Activated CD8-positive, alpha-beta memory T cell treated with anti-CD3 and anti-CD28 coated beads, Interleukin-2, amount 50 U/mL, for 4 hours (primary cell): ENCODE data around the gene CSF2RB.
"Not testable (repeated sequence)": the region's sequence is repeated elsewhere in the genome, so short reads cannot be mapped to it uniquely, and the experiment has no call there.

Experiments used
- DNase-seq: peaks from one replicate; pipeline ENCODE4 v3.0.0-alpha.2; 2020

The CSF2RB gene

DNA sequence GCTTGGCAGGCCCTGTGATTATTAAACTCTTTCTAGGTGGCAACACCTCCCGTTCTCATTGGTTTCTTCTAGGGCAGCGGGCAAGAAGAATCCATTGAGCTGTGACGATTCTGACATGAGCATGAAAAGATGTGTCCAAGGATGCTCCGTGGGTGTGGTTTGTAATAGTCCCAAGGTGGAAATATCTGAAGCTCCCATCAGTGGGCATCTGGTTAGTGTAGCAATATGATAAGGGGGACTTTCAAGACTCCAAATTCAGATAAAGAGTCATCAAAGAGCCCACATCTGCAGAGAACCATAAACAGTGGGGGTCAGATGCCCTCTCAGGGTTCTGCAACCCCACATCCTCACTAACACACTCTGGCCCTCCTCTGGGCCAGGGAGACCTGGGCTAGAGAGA lies 63.2 kb downstream of the CSF2RB start:
- DNase-seq, result no peak

DNA sequence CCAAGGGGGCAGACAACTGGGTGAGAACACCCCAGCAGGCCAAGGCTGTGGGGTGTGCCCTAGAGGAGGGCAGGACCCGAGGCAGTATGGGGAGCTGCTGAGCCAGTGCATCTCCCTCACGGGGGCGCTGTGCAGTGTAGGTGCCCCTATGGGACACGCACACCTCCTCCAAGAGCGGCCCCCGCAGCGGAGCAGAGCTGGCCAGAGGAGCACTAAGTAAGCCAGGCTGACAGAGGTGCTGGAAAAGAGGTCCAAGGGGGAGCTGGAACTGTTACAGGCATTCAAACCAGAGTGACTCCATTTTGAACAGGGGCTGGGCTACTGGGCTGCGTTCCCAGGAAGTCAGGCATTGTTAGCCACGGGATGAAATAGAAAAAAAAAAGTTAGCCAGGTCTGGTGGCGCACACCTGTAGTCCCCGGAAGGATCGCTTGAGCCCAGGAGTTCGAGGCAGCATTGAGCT lies 64.0 kb downstream of the CSF2RB start:
- peak; percentile 85 for DNase-seq

DNA sequence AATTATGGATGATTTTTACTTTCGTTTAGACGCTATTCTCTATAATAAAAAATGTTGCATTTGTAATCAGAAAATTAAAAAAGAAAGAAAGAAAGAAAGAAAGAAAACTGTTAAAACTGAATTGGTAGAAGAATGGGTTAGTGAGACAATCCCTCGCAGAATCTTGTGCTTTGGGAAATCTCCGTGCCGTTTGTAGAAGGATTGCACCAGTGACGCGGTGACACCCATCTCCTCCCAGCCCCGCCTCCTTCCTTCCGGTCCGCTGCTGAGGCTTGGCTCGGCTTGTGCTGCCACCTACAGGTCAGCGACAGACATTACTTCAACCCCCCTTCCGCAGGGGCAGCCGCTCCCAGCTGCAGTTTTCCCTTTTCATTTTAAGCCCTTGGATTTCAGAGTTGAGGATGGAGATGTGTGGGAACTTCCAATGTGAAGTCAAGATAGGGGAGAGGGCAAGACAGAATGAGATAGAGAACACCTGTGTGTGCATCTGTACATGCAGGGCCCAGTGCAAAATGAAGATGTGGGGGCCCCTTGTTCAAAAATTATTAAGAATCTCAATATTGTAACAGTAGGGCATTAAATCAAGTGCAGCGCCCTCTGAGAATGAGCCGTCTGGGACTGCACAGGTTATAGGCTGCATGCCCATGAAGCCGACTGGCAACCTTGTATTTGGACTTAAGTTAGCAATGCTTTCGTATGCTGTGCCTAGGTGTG lies 64.7 kb downstream of the CSF2RB start:
- DNase-seq, result peak; percentile 89

GRCh38 chr22:36979016-36979910 lies 65.8 kb downstream of the CSF2RB start:
- no peak for DNase-seq

GRCh38 chr22:36981247-36981775 lies 67.9 kb downstream of the CSF2RB start:
- DNase-seq, result no peak

DNA sequence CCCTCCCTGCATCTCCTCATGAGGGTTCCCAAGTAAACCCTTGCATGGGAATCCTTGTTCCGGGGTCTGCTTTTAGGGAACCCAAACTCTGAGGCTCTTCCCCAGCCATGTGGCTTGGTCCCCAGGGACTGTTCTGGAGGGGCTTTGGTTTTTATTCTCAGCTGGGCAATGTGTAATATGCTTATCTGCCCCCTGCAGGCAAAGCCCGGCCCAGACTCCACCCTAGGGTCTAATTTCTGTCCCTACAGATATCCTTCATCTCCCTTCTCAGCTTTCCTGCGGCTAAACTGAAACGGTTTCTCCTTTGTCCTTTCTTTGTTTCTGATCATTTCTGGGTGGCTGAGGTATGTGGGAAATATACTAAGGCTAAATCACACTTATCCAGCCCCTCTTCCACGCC lies 68.7 kb downstream of the CSF2RB start:
- DNase-seq, result no peak

DNA sequence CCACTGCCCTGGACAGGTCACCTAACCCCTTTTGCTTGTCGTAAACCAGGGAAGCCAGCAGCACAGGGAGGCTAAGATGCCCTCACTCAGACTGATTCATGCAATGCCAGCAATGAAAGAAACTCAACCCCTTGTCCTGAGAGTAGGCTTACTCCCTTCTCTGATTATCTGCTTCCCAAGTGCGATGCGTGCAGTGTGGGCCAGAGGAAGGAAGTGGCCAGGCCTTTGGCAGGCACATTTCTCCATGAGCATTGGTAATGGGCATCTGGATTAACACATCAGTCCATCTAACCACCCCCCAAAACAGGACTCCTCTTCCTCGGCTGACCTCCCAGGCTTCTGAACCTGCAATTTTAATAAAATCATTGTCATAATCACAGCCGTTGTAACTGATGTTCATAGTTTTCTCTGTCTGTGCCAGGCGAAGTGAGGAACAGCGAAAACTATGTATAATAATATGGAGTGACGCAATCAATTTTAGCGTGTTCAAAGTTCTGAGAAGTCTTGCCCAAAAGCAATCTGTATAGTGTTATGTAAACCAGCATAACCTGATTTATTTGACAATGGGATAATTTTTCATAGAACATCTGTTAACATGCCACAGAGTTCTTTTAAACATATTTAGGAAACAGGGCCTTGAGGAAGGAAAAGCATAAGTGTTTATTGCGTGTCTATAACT lies 71.9 kb downstream of the CSF2RB start:
- no peak for DNase-seq

DNA sequence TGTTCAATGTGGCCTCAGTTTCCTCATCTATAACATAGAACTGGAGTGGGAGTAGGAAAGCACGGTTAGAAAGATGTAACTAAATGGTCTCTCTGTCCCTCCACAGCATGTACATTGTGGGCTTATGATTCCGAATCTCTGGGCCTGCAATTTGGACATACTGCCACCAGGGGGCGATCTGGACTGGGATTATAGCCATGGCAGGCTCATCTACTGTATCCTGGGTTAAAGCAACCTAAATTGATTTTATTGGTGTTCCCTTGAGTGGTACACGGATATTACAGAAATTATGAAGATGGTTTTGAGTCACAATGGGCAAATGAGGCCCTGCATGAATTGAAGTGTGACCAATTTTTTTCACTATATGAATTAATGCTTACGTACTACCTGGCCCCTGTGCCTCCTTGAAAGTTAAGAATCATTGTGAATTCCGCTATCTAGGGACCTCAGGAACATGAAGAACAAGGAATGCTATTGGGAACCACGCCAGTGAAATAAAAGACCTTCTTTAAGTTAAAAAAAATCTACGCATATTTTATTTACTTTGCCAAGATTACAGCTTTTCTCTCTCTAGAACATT lies 72.9 kb downstream of the CSF2RB start:
- DNase-seq, result peak; percentile 42

DNA sequence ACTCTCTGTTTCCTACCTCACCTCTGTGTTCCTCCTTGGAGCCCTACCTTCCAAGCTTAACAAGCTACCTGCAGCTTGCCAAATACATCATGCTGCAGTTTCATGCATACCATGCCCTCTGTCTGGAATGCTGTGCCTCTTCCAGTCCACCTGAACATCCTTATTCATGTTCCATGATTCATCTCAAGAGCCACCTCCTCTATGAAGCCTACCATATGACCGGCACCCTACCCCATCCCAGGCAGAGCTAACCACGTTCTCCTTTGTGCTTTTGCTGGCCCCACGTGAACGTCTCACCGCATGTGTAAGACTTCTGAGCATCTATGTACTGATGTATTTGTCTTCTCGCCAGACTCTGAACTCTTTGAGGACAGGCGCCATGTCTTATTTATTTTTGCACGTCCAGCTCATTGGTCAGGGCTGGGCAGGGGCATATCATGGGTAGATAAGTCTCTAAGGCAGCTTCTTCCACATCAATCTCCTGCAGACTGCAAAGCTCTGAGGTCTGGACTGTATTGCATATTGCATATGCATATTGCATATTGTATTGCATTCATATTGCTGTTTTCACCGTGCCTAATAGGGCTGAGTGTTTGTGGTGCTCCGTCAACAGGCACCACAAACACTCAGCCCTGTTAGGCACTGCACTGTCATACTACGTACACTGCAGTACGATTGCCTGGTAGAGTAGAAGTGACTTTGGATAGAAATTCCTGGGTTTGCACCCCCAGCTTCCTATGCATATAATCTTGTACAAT lies 74.8 kb downstream of the CSF2RB start:
- DNase-seq, result no peak

DNA sequence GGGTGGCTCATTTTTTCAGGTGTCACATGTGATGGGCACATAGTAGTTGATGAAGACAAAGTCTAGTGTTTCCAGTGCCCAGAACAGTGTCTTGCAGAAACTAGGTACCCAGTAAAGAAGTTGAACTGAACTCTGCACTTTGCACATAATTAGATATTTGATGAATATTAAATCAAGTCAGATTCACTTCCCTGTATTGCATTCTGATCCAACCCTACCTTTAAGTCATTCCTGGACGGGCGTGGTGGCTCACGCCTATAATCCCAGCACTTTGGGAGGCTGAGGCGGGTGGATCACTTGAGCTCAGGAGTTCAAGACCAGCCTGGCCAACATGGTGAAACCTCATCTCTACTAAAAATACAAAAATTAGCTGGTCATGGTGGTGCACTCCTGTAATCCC lies 75.6 kb downstream of the CSF2RB start:
- DNase-seq, result not testable (repeated sequence)
